Activated gamma-delta T cell (primary cell): ENCODE measurements around the gene IQCC.

ENCODE experiments used
- DNase-seq: peaks from one replicate; lab custom pipeline; 2025; lab: John Stamatoyannopoulos, UW

IQCC gene

GRCh38 chr1:32224285-32224684, 18.8 kb downstream of the IQCC start:
- DNase-seq, result no peak

GRCh38 chr1:32228771-32229170, 23.3 kb downstream of the IQCC start:
- no peak for DNase-seq

- no peak for DNase-seq
These were observed 26.5 kb downstream of the IQCC start for GRCh38 chr1:32231843-32232432.

- no peak for DNase-seq
These were observed 27.3 kb downstream of the IQCC start for GRCh38 chr1:32232558-32233304.

GRCh38 chr1:32234792-32235191, 29.3 kb downstream of the IQCC start:
- DNase-seq, result no peak

- no peak for DNase-seq
These were observed 33.9 kb downstream of the IQCC start for GRCh38 chr1:32239337-32239736.

- DNase-seq, result no peak
These were observed 34.3 kb downstream of the IQCC start for GRCh38 chr1:32239790-32240139.

- DNase-seq, result peak; percentile 34
These were observed 34.9 kb downstream of the IQCC start for GRCh38 chr1:32240140-32240951.

- no peak for DNase-seq
These were observed 35.7 kb downstream of the IQCC start for GRCh38 chr1:32241001-32241763.

- DNase-seq, result no peak
These were observed 36.9 kb downstream of the IQCC start for GRCh38 chr1:32242341-32242851.

GRCh38 chr1:32246888-32247273, 41.4 kb downstream of the IQCC start, which contains the start of gene FAM167B:
Gene FAM167B, plus strand, starts transcription at chr1:32247222. Its CDS starts 200 bp downstream, at chr1:32247422.
- DNase-seq, result no peak

- DNase-seq, result no peak
These were observed 42.0 kb downstream of the IQCC start for GRCh38 chr1:32247452-32247851.

- DNase-seq, result peak; percentile 45
These were observed 42.8 kb downstream of the IQCC start for GRCh38 chr1:32247983-32248889.

- no peak for DNase-seq
These were observed 44.5 kb downstream of the IQCC start for GRCh38 chr1:32249831-32250525.

GRCh38 chr1:32250893-32251716, 45.6 kb downstream of the IQCC start, which contains the start of gene LCK:
Gene LCK, plus strand, starts transcription at chr1:32251265. Its CDS starts 23,065 bp downstream, at chr1:32274330.
- DNase-seq, result peak; percentile 46

- no peak for DNase-seq
These were observed 49.9 kb downstream of the IQCC start for GRCh38 chr1:32255072-32256071.

GRCh38 chr1:32256473-32257226, 51.2 kb downstream of the IQCC start:
- DNase-seq, result no peak
